ENCODE results near the gene FIGN.

GRCh38 chr2:163753726-163754125, 17.9 kb upstream of the FIGN start:
- TF ChIP-seq EZH2 (IDR thresholded peaks at IDR 0.05; ENCODE audit: insufficient read depth, poor library complexity, severe bottlenecking) (no peak), EZH2phosphoT487 (IDR thresholded peaks at IDR 0.05; ENCODE audit: insufficient read depth, low read depth) (no peak)
